22Rv1 (cell line): ENCODE data around the gene DPM2.

ENCODE experiments used
- H3K27ac ChIP-seq: fragments of 450-650 bp; 2 replicates; pipeline ENCODE4 v1.5.1; 2017
- CTCF ChIP-seq: fragments of 450-650 bp; IDR thresholded peaks from 2 replicates; pipeline ENCODE4 v1.5.1; 2017; ENCODE audit warnings: mild to moderate bottlenecking
- ZFX ChIP-seq: fragments of 450-650 bp; IDR thresholded peaks from 2 replicates; pipeline ENCODE4 v1.6.1; 2017; ENCODE audit warnings: antibody characterized with exemption, borderline replicate concordance

The DPM2 gene

GRCh38 chr9:127945942-127946341 lies 8.3 kb upstream of the DPM2 start:
- H3K27ac ChIP-seq = no peak overlapping the region
- TF ChIP-seq CTCF (no peak), ZFX (no peak)

- H3K27ac ChIP-seq = no peak overlapping the region
- TF ChIP-seq ZFX = no peak
- no peak for TF ChIP-seq CTCF
Measured at GRCh38 chr9:127945338-127945737, 7.7 kb upstream of the DPM2 start.

- TF ChIP-seq CTCF = no peak
- TF ChIP-seq ZFX = no peak
- H3K27ac ChIP-seq = no peak overlapping the region
Measured at GRCh38 chr9:127944586-127945218, 7.0 kb upstream of the DPM2 start.

GRCh38 chr9:127943731-127944144 lies 6.1 kb upstream of the DPM2 start:
- no peak overlapping the region for H3K27ac ChIP-seq
- TF ChIP-seq CTCF (peak; percentile 84), ZFX (no peak)

- H3K27ac ChIP-seq = no peak overlapping the region
Measured at GRCh38 chr9:127943011-127943662, 5.5 kb upstream of the DPM2 start.

GRCh38 chr9:127942216-127943010 lies 4.8 kb upstream of the DPM2 start:
- TF ChIP-seq CTCF (peak; percentile 97), ZFX (no peak)
- no peak overlapping the region for H3K27ac ChIP-seq

More at GRCh38 chr9:127943011-127943662, 5.5 kb upstream of the DPM2 start:
- TF ChIP-seq CTCF (peak; percentile 44), ZFX (no peak)

GRCh38 chr9:127941961-127942215 lies 4.2 kb upstream of the DPM2 start:
- H3K27ac ChIP-seq = no peak overlapping the region
- no peak for TF ChIP-seq CTCF
- TF ChIP-seq ZFX = no peak
